Measurements from ENCODE around the gene UQCRC2. TPM values are rescaled to one million over a fixed set of nuclear protein-coding genes. Genes with fewer than 3 reads are reported as not detected.
"Not testable (repeated sequence)": the region's sequence is repeated elsewhere in the genome, so short reads cannot be mapped to it uniquely, and the experiment has no call there.

Gene UQCRC2
- 100 to 1,000 TPM; 112 to 359 (median 321) TPM for total RNA-seq

- H3K27me3 ChIP-seq: no peaks in the 10 kb centered on the region
- WGBS, 2 donors (ENCODE audit: low coverage in 1 of 2): 0 to 1% methylated on average over 8 to 41 of the region's 41 CpGs
- TF ChIP-seq CTCF (IDR thresholded peaks at IDR 0.05) (no peak), POLR2A (IDR thresholded peaks at IDR 0.05) (peak; percentile 98), POLR2AphosphoS5 (IDR thresholded peaks at IDR 0.05) (peak; percentile 88 to 98 (median 96))
- H3K27ac ChIP-seq: peak within 1 kb of the TSS; percentile 93 to 97 (median 94)
- peak within 1 kb of the TSS; percentile 61 to 93 (median 82) for H3K4me3 ChIP-seq
- intact Hi-C loops (cut with DNase I; ENCODE audit: low total_unique reads) (no loop called here), in situ Hi-C loops (cut with MboI; ENCODE audit: low pct_ligation_motif_present in 1 of 4, low pct_unique_long_range_greater_than_20kb in 1 of 4, low sequenced_read_pairs in 3 of 4) (loop anchor here in 2 of 4 donors (25.0 kb wide), 1 partner anchor 141 kb away; no protein-coding TSS in a partner anchor)
- peak; percentile 93 for DNase-seq
- no peaks in the 10 kb centered on the region for H3K9me3 ChIP-seq
- peaks cover 0 to 45% (median 38%) of the 10 kb centered on the region in 4 donors for H3K4me1 ChIP-seq
- H3K36me3 ChIP-seq: peaks cover 0 to 16% (median 3%) of the 10 kb centered on the region in 4 donors
These were observed at the start of gene UQCRC2 for GRCh38 chr16:21952793-21953540. Gene UQCRC2, plus strand, starts transcription at chr16:21953361. Its CDS starts 63 bp downstream, at chr16:21953424.

- in situ Hi-C loops (cut with MboI; ENCODE audit: low pct_ligation_motif_present in 1 of 4, low pct_unique_long_range_greater_than_20kb in 1 of 4, low sequenced_read_pairs in 3 of 4); DNase-seq; H3K9me3 ChIP-seq; intact Hi-C loops (cut with DNase I; ENCODE audit: low total_unique reads); H3K27ac ChIP-seq; H3K36me3 ChIP-seq; H3K4me3 ChIP-seq; H3K27me3 ChIP-seq: not testable (repeated sequence)
- H3K4me1 ChIP-seq: peaks cover 0 to 18% (median 11%) of the 10 kb centered on the region in 4 donors
- whole genome bisulfite sequencing, 2 donors (ENCODE audit: low coverage in 1 of 2): 66 to 80% methylated on average over 2 to 3 of the region's 4 CpGs
These were observed 20.5 kb upstream of the UQCRC2 start for GRCh38 chr16:21932650-21933049.

- H3K27me3 ChIP-seq; H3K9me3 ChIP-seq; H3K36me3 ChIP-seq; in situ Hi-C loops (cut with MboI; ENCODE audit: low pct_ligation_motif_present in 1 of 4, low pct_unique_long_range_greater_than_20kb in 1 of 4, low sequenced_read_pairs in 3 of 4); intact Hi-C loops (cut with DNase I; ENCODE audit: low total_unique reads); H3K4me3 ChIP-seq: not testable (repeated sequence)
- H3K4me1 ChIP-seq: peaks cover 0 to 20% (median 11%) of the 10 kb centered on the region in 4 donors
- peak; percentile 35 for DNase-seq
- H3K27ac ChIP-seq: peak overlapping the region; percentile 37 to 70 (median 66)
- WGBS, 2 donors (ENCODE audit: low coverage in 1 of 2): 10 to 57% methylated on average over 2 to 4 of the region's 4 CpGs
These were observed 19.8 kb upstream of the UQCRC2 start for GRCh38 chr16:21933316-21933715.

GRCh38 chr16:21933790-21934189 lies 19.4 kb upstream of the UQCRC2 start:
- Histone ChIP-seq H3K27ac (peak overlapping the region; percentile 37 to 70 (median 66)), H3K4me1 (peaks cover 0 to 20% (median 11%) of the 10 kb centered on the region in 4 donors)
- in situ Hi-C loops (cut with MboI; ENCODE audit: low pct_ligation_motif_present in 1 of 4, low pct_unique_long_range_greater_than_20kb in 1 of 4, low sequenced_read_pairs in 3 of 4); intact Hi-C loops (cut with DNase I; ENCODE audit: low total_unique reads); H3K36me3 ChIP-seq; H3K4me3 ChIP-seq; DNase-seq; H3K9me3 ChIP-seq; H3K27me3 ChIP-seq: not testable (repeated sequence)
- 90 to 100% methylated on average over 1 to 4 of the region's 4 CpGs for WGBS, 2 donors (ENCODE audit: low coverage in 1 of 2)

DNA sequence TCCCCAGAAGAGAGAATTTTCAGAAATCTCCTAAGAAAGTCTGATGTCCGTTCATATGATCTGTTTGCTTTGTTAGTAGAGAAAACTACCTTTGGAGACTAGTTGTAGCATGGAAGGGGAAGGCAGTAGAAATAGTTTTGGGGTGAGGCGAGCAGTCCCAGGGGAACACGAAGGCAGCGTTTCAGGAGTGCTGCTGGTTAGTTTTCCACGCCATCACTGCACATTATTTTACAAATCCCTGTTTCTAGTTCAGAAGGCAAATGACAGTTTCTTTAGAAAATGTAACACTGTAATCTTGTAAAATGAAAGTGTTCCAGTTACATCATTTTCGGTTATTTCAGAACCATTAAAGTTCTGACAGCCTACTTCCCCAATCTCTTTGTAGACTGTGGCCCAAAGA lies 16.9 kb upstream of the UQCRC2 start:
- in situ Hi-C loops (cut with MboI; ENCODE audit: low pct_ligation_motif_present in 1 of 4, low pct_unique_long_range_greater_than_20kb in 1 of 4, low sequenced_read_pairs in 3 of 4): not testable (repeated sequence)

GRCh38 chr16:21937336-21937829 lies 15.8 kb upstream of the UQCRC2 start:
- DNase-seq: no peak
- H3K4me1 ChIP-seq: peaks cover 0 to 20% (median 11%) of the 10 kb centered on the region in 4 donors
- TF ChIP-seq POLR2A (IDR thresholded peaks at IDR 0.05) (no peak), CTCF (IDR thresholded peaks at IDR 0.05) (no peak), POLR2AphosphoS5 (IDR thresholded peaks at IDR 0.05) (no peak), EP300 (IDR thresholded peaks at IDR 0.05; ENCODE audit: low read depth) (no peak)
- intact Hi-C loops (cut with DNase I; ENCODE audit: low total_unique reads): no loop called here
- no peaks in the 10 kb centered on the region for H3K36me3 ChIP-seq
- no peak overlapping the region for H3K4me3 ChIP-seq
- no peaks in the 10 kb centered on the region for H3K9me3 ChIP-seq
- peak overlapping the region in 1 of 4 donors; percentile 12 for H3K27ac ChIP-seq
- in situ Hi-C loops (cut with MboI; ENCODE audit: low pct_ligation_motif_present in 1 of 4, low pct_unique_long_range_greater_than_20kb in 1 of 4, low sequenced_read_pairs in 3 of 4): no loop called here
- no peaks in the 10 kb centered on the region for H3K27me3 ChIP-seq

More for the DNA sequence above, 16.9 kb upstream of the UQCRC2 start:
- H3K27me3 ChIP-seq; intact Hi-C loops (cut with DNase I; ENCODE audit: low total_unique reads); H3K4me3 ChIP-seq; H3K27ac ChIP-seq; DNase-seq; H3K9me3 ChIP-seq; H3K36me3 ChIP-seq: not testable (repeated sequence)
- H3K4me1 ChIP-seq: peaks cover 0 to 20% (median 11%) of the 10 kb centered on the region in 4 donors
- whole genome bisulfite sequencing, 2 donors (ENCODE audit: low coverage in 1 of 2): 76 to 83% methylated on average over 1 to 6 of the region's 6 CpGs

Data from transverse colon (tissue), 4 donors.